HG03378 (cell line): ENCODE data around the gene OR52N1.

Experiments used
- ATAC-seq: cut with Tn5 transposase; IDR thresholded peaks from one replicate; pipeline ENCODE4 v1.9.1; 2021; ENCODE audit warnings: mild to moderate bottlenecking, moderate library complexity; ENCODE audit not compliant: unreplicated experiment

The OR52N1 gene

GRCh38 chr11:5791165-5791564 lies at the start of gene OR52N1:
OR52N1 (minus strand) TSS chr11:5791265; CDS start chr11:5788816, 2,449 bp downstream.
- ATAC-seq: no peak

GRCh38 chr11:5837695-5838094 lies 46.6 kb upstream of the OR52N1 start:
- no peak for ATAC-seq

- ATAC-seq: no peak
Observed at GRCh38 chr11:5833446-5833845, 42.4 kb upstream of the OR52N1 start.

- no peak for ATAC-seq
Observed at GRCh38 chr11:5831196-5831829, 40.2 kb upstream of the OR52N1 start.

GRCh38 chr11:5818245-5818886 lies 27.3 kb upstream of the OR52N1 start:
- ATAC-seq: peak; percentile 60

- ATAC-seq: peak; percentile 60
Observed at GRCh38 chr11:5815534-5815933, 24.5 kb upstream of the OR52N1 start.

GRCh38 chr11:5809905-5810795 lies 19.1 kb upstream of the OR52N1 start:
- no peak for ATAC-seq

GRCh38 chr11:5809122-5809519 lies 18.1 kb upstream of the OR52N1 start:
- ATAC-seq: peak; percentile 26

- peak; percentile 94 for ATAC-seq
Observed at GRCh38 chr11:5808500-5809121, 17.5 kb upstream of the OR52N1 start, which contains the start of gene OR52N2. OR52N2 (plus strand) TSS chr11:5808924; CDS start chr11:5820336, 11,412 bp downstream.

- no peak for ATAC-seq
Observed at GRCh38 chr11:5807580-5807979, 16.5 kb upstream of the OR52N1 start.

- ATAC-seq: no peak
Observed at GRCh38 chr11:5803982-5804381, 12.9 kb upstream of the OR52N1 start.

- no peak for ATAC-seq
Observed at GRCh38 chr11:5796541-5796940, 5.5 kb upstream of the OR52N1 start.

GRCh38 chr11:5783255-5783654 lies 7.8 kb downstream of the OR52N1 start, which contains the start of gene OR52N5:
OR52N5 (minus strand) TSS chr11:5783355; CDS start chr11:5778634, 4,721 bp downstream.
- ATAC-seq: no peak

- no peak for ATAC-seq
Observed at GRCh38 chr11:5767056-5767455, 24.0 kb downstream of the OR52N1 start.

GRCh38 chr11:5753943-5754342 lies 37.1 kb downstream of the OR52N1 start, which contains the start of gene OR52N4:
OR52N4 (plus strand) TSS chr11:5754243; CDS start chr11:5754741, 498 bp downstream.
- no peak for ATAC-seq

GRCh38 chr11:5749836-5750235 lies 41.2 kb downstream of the OR52N1 start:
- ATAC-seq: no peak

GRCh38 chr11:5746614-5747013 lies 44.5 kb downstream of the OR52N1 start:
- ATAC-seq: no peak

GRCh38 chr11:5738431-5738830 lies 52.6 kb downstream of the OR52N1 start:
- ATAC-seq: no peak

GRCh38 chr11:5737670-5738392 lies 53.2 kb downstream of the OR52N1 start:
- ATAC-seq: no peak

GRCh38 chr11:5737091-5737490 lies 54.0 kb downstream of the OR52N1 start:
- ATAC-seq: no peak
